Right atrium auricular region (tissue), 2 donors: ENCODE measurements around the gene HOXC13. TPM values are rescaled to one million over a fixed set of nuclear protein-coding genes. Genes with fewer than 3 reads are reported as not detected.

Source experiments
- DNase-seq: peaks from one replicate; pipeline ENCODE4 v3.0.0-alpha.2; 2019; ENCODE audit warnings: low spot score
- H3K27ac ChIP-seq, 2 donors: fragments of 200-600 bp; sonication (generic); 1 replicate in 1 of 2; 2 replicates in 1 of 2; pipeline ENCODE4 v1.5.1; 2016 to 2019
- H3K27me3 ChIP-seq, 2 donors: fragments of 200-600 bp; sonication (generic); one replicate each; pipeline versions ENCODE4 v1.5.1 to v1.6.0; 2017 to 2019
- H3K36me3 ChIP-seq: fragments of 200-600 bp; sonication (generic); one replicate; pipeline ENCODE4 v1.5.1; 2016
- H3K4me1 ChIP-seq, 2 donors: fragments of 200-600 bp; sonication (generic); one replicate each; pipeline versions ENCODE4 v1.5.1 to v1.6.0; 2017 to 2019
- H3K4me3 ChIP-seq, 2 donors: fragments of 200-600 bp; sonication (generic); 1 replicate in 1 of 2; 2 replicates in 1 of 2; pipeline ENCODE4 v1.5.1; 2017 to 2019; ENCODE audit warnings: mild to moderate bottlenecking in 1 of 2, moderate library complexity in 1 of 2
- H3K9me3 ChIP-seq, 2 donors: fragments of 200-600 bp; sonication (generic); one replicate each; pipeline ENCODE4 v1.5.1; 2019
- CTCF ChIP-seq, 2 donors: fragments of 200-600 bp; sonication (generic); IDR thresholded peaks; one replicate each; pipeline ENCODE4 v1.5.1; 2019; ENCODE audit warnings: antibody characterized with exemption in 2 of 2
- total RNA-seq, 2 donors: library from RNA; depleted of rRNA; stranded (reverse); fragments of >200 nt; gene quantifications; one replicate each; pipeline ENCODE4 v1.1.0, GENCODE V29; 2016

Gene HOXC13
- total RNA-seq, 2 donors from 2014 or later: not detected

- H3K9me3 ChIP-seq: no peaks in the 10 kb centered on the region
- H3K36me3 ChIP-seq: no peaks in the 10 kb centered on the region
- peaks cover 0 to 7% of the 10 kb centered on the region in 2 donors for H3K4me1 ChIP-seq
- peaks cover 42 to 61% of the 10 kb centered on the region in 2 donors for H3K27me3 ChIP-seq
- TF ChIP-seq CTCF (IDR thresholded peaks at IDR 0.05): no peak
- no peak for DNase-seq
- H3K27ac ChIP-seq: no peak overlapping the region
- no peak overlapping the region for H3K4me3 ChIP-seq
Measured at GRCh38 chr12:53930591-53931255, 7.9 kb upstream of the HOXC13 start.

GRCh38 chr12:53931844-53932581, 6.6 kb upstream of the HOXC13 start:
- H3K9me3 ChIP-seq: no peaks in the 10 kb centered on the region
- no peak overlapping the region for H3K4me3 ChIP-seq
- TF ChIP-seq CTCF (IDR thresholded peaks at IDR 0.05): no peak
- peaks cover 0 to 10% of the 10 kb centered on the region in 2 donors for H3K4me1 ChIP-seq
- H3K27me3 ChIP-seq: peaks cover 44 to 67% of the 10 kb centered on the region in 2 donors
- no peak overlapping the region for H3K27ac ChIP-seq
- H3K36me3 ChIP-seq: no peaks in the 10 kb centered on the region
- DNase-seq: no peak

- no peak for TF ChIP-seq CTCF (IDR thresholded peaks at IDR 0.05)
- Histone ChIP-seq H3K36me3 (no peaks in the 10 kb centered on the region), H3K27me3 (peaks cover 47 to 68% of the 10 kb centered on the region in 2 donors), H3K27ac (no peak overlapping the region), H3K9me3 (no peaks in the 10 kb centered on the region), H3K4me1 (peaks cover 0 to 10% of the 10 kb centered on the region in 2 donors), H3K4me3 (no peak overlapping the region)
- no peak for DNase-seq
Measured at GRCh38 chr12:53932915-53933314, 5.7 kb upstream of the HOXC13 start.

- TF ChIP-seq CTCF (IDR thresholded peaks at IDR 0.05): no peak
- Histone ChIP-seq H3K9me3 (no peaks in the 10 kb centered on the region), H3K27ac (no peak overlapping the region), H3K4me3 (peak overlapping the region in 1 of 2 donors; percentile 3), H3K27me3 (peaks cover 59 to 73% of the 10 kb centered on the region in 2 donors), H3K36me3 (no peaks in the 10 kb centered on the region), H3K4me1 (peaks cover 0 to 27% of the 10 kb centered on the region in 2 donors)
- no peak for DNase-seq
Measured at GRCh38 chr12:53935383-53936341, 3.0 kb upstream of the HOXC13 start.

- Histone ChIP-seq H3K4me3 (no peak overlapping the region), H3K27me3 (peaks cover 50 to 72% of the 10 kb centered on the region in 2 donors), H3K4me1 (peaks cover 0 to 27% of the 10 kb centered on the region in 2 donors), H3K9me3 (no peaks in the 10 kb centered on the region), H3K27ac (no peak overlapping the region), H3K36me3 (no peaks in the 10 kb centered on the region)
- TF ChIP-seq CTCF (IDR thresholded peaks at IDR 0.05): no peak
- no peak for DNase-seq
Measured at GRCh38 chr12:53937099-53937498, 1.5 kb upstream of the HOXC13 start.
